Right lobe of liver (tissue), 4 donors: ENCODE results near the gene PNN.

Experiments
- POLR2A ChIP-seq: fragments of 450-650 bp; IDR thresholded peaks from one replicate; pipeline ENCODE4 v1.6.1; 2017; ENCODE audit warnings: antibody characterized with exemption, mild to moderate bottlenecking
- TF ChIP-seq, protein P1 (sequence below), 4 donors: fragments of 200-600 bp in 3 of 4; fragments of 450-650 bp in 1 of 4; IDR thresholded peaks; one replicate each; pipeline versions ENCODE4 v1.5.1 to v1.8.0; 2016 to 2022; ENCODE audit warnings: antibody characterized with exemption in 4 of 4, mild to moderate bottlenecking in 2 of 4
- donor health status: DM: no; HTN: no; CAD: no.
- donor health status: DM: no; HTN: no; CAD: no.
- donor health status: DM: no; HTN: yes; CAD: no.

DNA sequence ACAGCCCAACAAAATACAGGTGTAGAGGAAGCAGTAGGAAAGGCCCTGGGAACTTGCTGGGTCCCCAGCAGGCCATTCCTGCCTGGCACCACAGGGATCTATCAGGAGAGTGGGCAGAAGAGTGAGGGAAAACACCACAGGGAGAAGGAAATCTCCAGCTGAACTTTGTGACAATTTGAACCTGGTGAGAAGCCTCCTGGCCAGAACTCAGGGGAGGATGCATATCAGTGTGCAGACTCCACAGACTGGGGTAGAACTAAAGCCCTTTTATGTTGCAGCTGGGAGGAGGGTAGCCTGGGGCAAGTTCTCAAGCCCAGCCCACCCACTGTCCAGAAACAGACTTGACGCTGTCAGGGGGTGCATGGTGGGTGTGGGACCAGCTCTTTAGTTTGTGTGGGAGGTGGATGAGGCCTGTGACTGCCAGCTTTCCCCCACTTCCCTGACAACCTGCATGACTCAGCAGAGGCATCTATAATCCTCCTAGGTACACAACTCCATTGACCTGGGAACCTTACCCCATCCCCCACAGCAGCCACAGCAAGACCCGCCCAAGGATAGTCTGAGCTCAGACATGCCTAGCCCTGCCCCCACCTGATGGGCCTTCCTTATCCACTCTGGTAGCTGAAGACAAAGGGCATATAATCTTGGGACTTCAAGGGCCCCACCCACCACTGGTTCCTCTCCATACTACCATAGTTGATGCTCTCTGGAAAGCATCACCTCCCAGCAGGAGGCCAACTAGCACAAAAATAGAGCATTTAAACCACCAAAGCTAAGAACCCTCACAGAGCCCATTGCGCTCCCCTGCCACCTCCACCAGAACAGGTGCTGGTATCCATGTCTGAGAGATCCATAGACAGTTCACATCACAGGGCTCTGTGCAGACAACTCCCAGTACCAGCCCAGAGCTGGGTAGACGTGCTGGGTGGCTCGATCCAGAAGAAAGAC lies 28.9 kb downstream of the PNN start:
- TF ChIP-seq, protein P1, sequence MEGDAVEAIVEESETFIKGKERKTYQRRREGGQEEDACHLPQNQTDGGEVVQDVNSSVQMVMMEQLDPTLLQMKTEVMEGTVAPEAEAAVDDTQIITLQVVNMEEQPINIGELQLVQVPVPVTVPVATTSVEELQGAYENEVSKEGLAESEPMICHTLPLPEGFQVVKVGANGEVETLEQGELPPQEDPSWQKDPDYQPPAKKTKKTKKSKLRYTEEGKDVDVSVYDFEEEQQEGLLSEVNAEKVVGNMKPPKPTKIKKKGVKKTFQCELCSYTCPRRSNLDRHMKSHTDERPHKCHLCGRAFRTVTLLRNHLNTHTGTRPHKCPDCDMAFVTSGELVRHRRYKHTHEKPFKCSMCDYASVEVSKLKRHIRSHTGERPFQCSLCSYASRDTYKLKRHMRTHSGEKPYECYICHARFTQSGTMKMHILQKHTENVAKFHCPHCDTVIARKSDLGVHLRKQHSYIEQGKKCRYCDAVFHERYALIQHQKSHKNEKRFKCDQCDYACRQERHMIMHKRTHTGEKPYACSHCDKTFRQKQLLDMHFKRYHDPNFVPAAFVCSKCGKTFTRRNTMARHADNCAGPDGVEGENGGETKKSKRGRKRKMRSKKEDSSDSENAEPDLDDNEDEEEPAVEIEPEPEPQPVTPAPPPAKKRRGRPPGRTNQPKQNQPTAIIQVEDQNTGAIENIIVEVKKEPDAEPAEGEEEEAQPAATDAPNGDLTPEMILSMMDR (IDR thresholded peaks at IDR 0.05): no peak
- TF ChIP-seq POLR2A: no peak
